SK-N-SH (cell line): ENCODE data around the gene IL17RB. TPM values are rescaled to one million over a fixed set of nuclear protein-coding genes. Genes with fewer than 3 reads are reported as not detected.

Experiments
- CTCF ChIA-PET: fragments of 300-600, 350-600 bp; formaldehyde crosslinking; extraction: SDS; loops from one replicate; lab custom pipeline; 2021; lab: Yijun Ruan, JAX
- POLR2A ChIA-PET: fragments of 350-600 bp; sonication (Branson Sonifier 250); formaldehyde crosslinking; extraction: SDS; loops from one replicate; lab custom pipeline; 2020; ENCODE audit warnings: antibody characterized with exemption, inconsistent platforms; lab: Yijun Ruan, JAX
- DNase-seq: peaks from one replicate; pipeline ENCODE4 v3.0.0; 2012
- H2AFZ ChIP-seq: fragments of 200-600 bp; sonication (generic); 2 replicates; pipeline ENCODE4 v1.8.1; 2016; ENCODE audit warnings: antibody characterized with exemption, mild to moderate bottlenecking, low read depth
- H3F3A ChIP-seq: fragments of 200-600 bp; sonication (generic); replicated peaks from 2 replicates; pipeline ENCODE3; 2016; ENCODE audit warnings: antibody characterized with exemption, mild to moderate bottlenecking; ENCODE audit not compliant: insufficient read depth
- H3K27ac ChIP-seq, 2 experiments: fragments of 200-500 bp in 1 of 2; fragments of 200-600 bp in 1 of 2; sonication (Bioruptor generic) in 1 of 2; sonication (generic), shearing (Covaris generic) in 1 of 2; 2 replicates each; pipeline versions ENCODE4 v1.5.1 to v1.6.1; 2014 to 2016; ENCODE audit warnings: low read depth in 2 of 2, inconsistent platforms in 1 of 2, low read length in 1 of 2, mild to moderate bottlenecking in 1 of 2, mixed read lengths in 1 of 2
- H3K27me3 ChIP-seq: fragments of 200-600 bp; sonication (generic), shearing (Covaris generic); 2 replicates; pipeline ENCODE4 v1.6.1; 2016; ENCODE audit warnings: mixed run types; ENCODE audit not compliant: insufficient read depth
- H3K36me3 ChIP-seq, 2 experiments: fragments of 200-500 bp in 1 of 2; fragments of 200-600 bp in 1 of 2; sonication (Bioruptor generic) in 1 of 2; sonication (generic) in 1 of 2; replicated peaks in 1 of 2; 2 replicates each; pipeline versions ENCODE3 to v1.5.1; 2014 to 2016; ENCODE audit warnings: low read length in 1 of 2, mild to moderate bottlenecking in 1 of 2; ENCODE audit not compliant: insufficient read depth in 2 of 2, control insufficient read depth in 1 of 2
- H3K4me1 ChIP-seq, 2 experiments: fragments of 200-500 bp in 1 of 2; fragments of 200-600 bp in 1 of 2; sonication (Bioruptor generic) in 1 of 2; sonication (generic), shearing (Covaris generic) in 1 of 2; 2 replicates each; pipeline versions ENCODE4 v1.5.1 to v1.6.1; 2014 to 2016; ENCODE audit warnings: low read depth in 1 of 2, low read length in 1 of 2, mixed run types in 1 of 2; ENCODE audit not compliant: insufficient read depth in 2 of 2, control insufficient read depth in 1 of 2
- H3K4me2 ChIP-seq: fragments of 200-600 bp; sonication (generic), shearing (Covaris generic); 2 replicates; pipeline ENCODE4 v1.6.1; 2017; ENCODE audit warnings: mixed run types
- H3K4me3 ChIP-seq, 2 experiments: fragments of 200-500 bp in 1 of 2; fragments of 200-600 bp in 1 of 2; sonication (Bioruptor generic) in 1 of 2; sonication (generic), shearing (Covaris generic) in 1 of 2; 2 replicates each; pipeline versions ENCODE4 v1.5.1 to v1.8.1; 2014 to 2016; ENCODE audit warnings: low read depth in 2 of 2, inconsistent platforms in 1 of 2, low read length in 1 of 2, mild to moderate bottlenecking in 1 of 2, mixed read lengths in 1 of 2, moderate library complexity in 1 of 2
- H3K79me2 ChIP-seq: fragments of 200-600 bp; sonication (generic); 2 replicates; pipeline ENCODE4 v1.8.1; 2017; ENCODE audit warnings: mild to moderate bottlenecking; ENCODE audit not compliant: insufficient read depth
- H3K9ac ChIP-seq: fragments of 200-600 bp; sonication (generic); 2 replicates; pipeline ENCODE4 v1.6.1; 2017; ENCODE audit warnings: mixed run types
- H3K9me2 ChIP-seq: fragments of 200-600 bp; sonication (generic); 2 replicates; pipeline ENCODE4 v1.6.1; 2017; ENCODE audit warnings: mixed run types
- H3K9me3 ChIP-seq: fragments of 200-600 bp; sonication (generic); 2 replicates; pipeline ENCODE4 v1.6.1; 2017; ENCODE audit warnings: mixed run types, mild to moderate bottlenecking, moderate library complexity
- H4K20me1 ChIP-seq: fragments of 200-600 bp; sonication (generic); 2 replicates; pipeline ENCODE4 v1.6.1; 2017; ENCODE audit warnings: mild to moderate bottlenecking, mixed run types; ENCODE audit not compliant: insufficient read depth
- CHD2 ChIP-seq: fragments of 150-350 bp; IDR thresholded peaks from 2 replicates; pipeline ENCODE4 v1.6.1; 2018; ENCODE audit warnings: low read length; ENCODE audit not compliant: partially characterized antibody
- ELF1 ChIP-seq: IDR thresholded peaks from 2 replicates; pipeline ENCODE4 v1.4.0; 2012
- EP300 ChIP-seq, 2 experiments: IDR thresholded peaks; 2 replicates each; pipeline versions ENCODE4 v1.4.0 to v1.6.1; 2012; ENCODE audit warnings: borderline replicate concordance in 1 of 2, low read depth in 1 of 2, low read length in 1 of 2
- FOSL2 ChIP-seq: IDR thresholded peaks from 2 replicates; pipeline ENCODE4 v1.4.0; 2012; ENCODE audit warnings: low read depth, mild to moderate bottlenecking, moderate library complexity, borderline replicate concordance
- FOXJ3 ChIP-seq: sonication (generic); formaldehyde crosslinking; IDR thresholded peaks from 2 replicates; pipeline ENCODE4 v1.5.1; 2020; ENCODE audit warnings: mild to moderate bottlenecking, missing genetic modification reagents
- IRF3 ChIP-seq: fragments of 150-350 bp; IDR thresholded peaks from 2 replicates; pipeline ENCODE4 v1.6.1; 2016; ENCODE audit warnings: mild to moderate bottlenecking, low read depth, low read length
- JUND ChIP-seq: IDR thresholded peaks from 2 replicates; pipeline ENCODE4 v1.4.0; 2012
- MEF2A ChIP-seq: IDR thresholded peaks from 2 replicates; pipeline ENCODE4 v1.4.0; 2012; ENCODE audit warnings: low read depth, borderline replicate concordance
- NFIC ChIP-seq: IDR thresholded peaks from 2 replicates; pipeline ENCODE4 v1.4.0; 2012; ENCODE audit warnings: borderline replicate concordance
- PBX3 ChIP-seq: IDR thresholded peaks from 2 replicates; pipeline ENCODE4; 2012
- RCOR1 ChIP-seq: fragments of 150-350 bp; IDR thresholded peaks from 2 replicates; pipeline ENCODE4 v1.6.1; 2017; ENCODE audit warnings: antibody characterized with exemption, low read length
- REST ChIP-seq: IDR thresholded peaks from 2 replicates; pipeline ENCODE4 v1.6.1; 2012; ENCODE audit warnings: mild to moderate bottlenecking, low read depth, low read length, moderate library complexity
- RXRA ChIP-seq: IDR thresholded peaks from 2 replicates; pipeline ENCODE4 v1.4.0; 2012; ENCODE audit warnings: low read depth, mild to moderate bottlenecking, borderline replicate concordance
- SIN3A ChIP-seq: IDR thresholded peaks from 2 replicates; pipeline ENCODE4 v1.6.1; 2012; ENCODE audit warnings: low read depth, mild to moderate bottlenecking, low read length, moderate library complexity, borderline replicate concordance
- TAF1 ChIP-seq: IDR thresholded peaks from 2 replicates; pipeline ENCODE4 v1.6.1; 2012; ENCODE audit warnings: low read depth, mild to moderate bottlenecking, low read length, moderate library complexity, borderline replicate concordance
- TCF12 ChIP-seq: IDR thresholded peaks from 2 replicates; pipeline ENCODE4 v1.4.0; 2012
- TEAD4 ChIP-seq: IDR thresholded peaks from 2 replicates; pipeline ENCODE4 v1.4.0; 2012; ENCODE audit warnings: mild to moderate bottlenecking, borderline replicate concordance; ENCODE audit not compliant: insufficient read depth
- USF1 ChIP-seq: IDR thresholded peaks from 2 replicates; pipeline ENCODE4 v1.4.0; 2012; ENCODE audit warnings: low read depth, borderline replicate concordance
- USF2 ChIP-seq: fragments of 150-350 bp; IDR thresholded peaks from 2 replicates; pipeline ENCODE4 v1.6.1; 2017; ENCODE audit warnings: antibody characterized with exemption, low read length, low read depth, borderline replicate concordance
- YY1 ChIP-seq: IDR thresholded peaks from 2 replicates; pipeline ENCODE4 v1.4.0; 2012; ENCODE audit warnings: low read depth, mild to moderate bottlenecking
- ZBTB33 ChIP-seq: IDR thresholded peaks from 2 replicates; pipeline ENCODE4 v1.4.0; 2012; ENCODE audit warnings: low read depth, borderline replicate concordance
- WGBS: methylation state at CpG from one replicate; pipeline ENCODE4 v1.1.6; 2017; ENCODE audit warnings: low lambda C conversion rate; 5-methylcytosine and 5-hydroxymethylcytosine counted together
- polyA plus RNA-seq, 3 experiments: library from polyadenylated mRNA; depleted of rRNA; stranded (reverse); fragments of >200 nt; gene quantifications; 2 replicates each; pipeline ENCODE4 v1.2.3, GENCODE V29; 2012

Gene IL17RB
- polyA plus RNA-seq, 1 of the 3 experiments (the other 2 are of a cell fraction) = 0.10 TPM

GRCh38 chr3:53813876-53814275 is 32.5 kb upstream of the IL17RB start (continued):
- TF ChIP-seq USF1 = no peak
- TF ChIP-seq RXRA = no peak
- TF ChIP-seq TAF1 = no peak
- no peak for TF ChIP-seq USF2
- no peak for TF ChIP-seq PBX3

GRCh38 chr3:53815067-53815466 is 31.3 kb upstream of the IL17RB start:
- Histone ChIP-seq H3K27me3 (no peaks in the 10 kb centered on the region), H3K9ac (no peak overlapping the region), H3K4me3 (no peak overlapping the region), H2AFZ (no peak overlapping the region), H3K36me3 (no peaks in the 10 kb centered on the region), H3F3A (no peaks in the 10 kb centered on the region), H3K4me2 (no peak overlapping the region), H4K20me1 (no peaks in the 10 kb centered on the region), H3K9me3 (no peaks in the 10 kb centered on the region), H3K27ac (no peak overlapping the region), H3K9me2 (no peaks in the 10 kb centered on the region), H3K79me2 (no peaks in the 10 kb centered on the region), H3K4me1 (peaks cover 0 to 4% of the 10 kb centered on the region in 2 experiments; a peak in 1 of 4 replicates)
- POLR2A ChIA-PET = no interaction called here
- 80% methylated on average over 4 of the region's 4 CpGs for WGBS
- no peak for DNase-seq
- CTCF ChIA-PET = no interaction called here
- TF ChIP-seq TEAD4 (no peak), IRF3 (no peak), MEF2A (no peak), EP300 (IDR thresholded peaks at IDR 0.05; ENCODE audit: borderline replicate concordance in 1 of 2, low read depth in 1 of 2, low read length in 1 of 2) (no peak), TCF12 (no peak), ELF1 (no peak), RCOR1 (no peak), USF1 (no peak), JUND (no peak), ZBTB33 (no peak), REST (no peak), FOXJ3 (no peak), USF2 (no peak), SIN3A (no peak), NFIC (no peak), CHD2 (no peak), YY1 (no peak), FOSL2 (no peak)
